HEK293 (cell line): Measurements from ENCODE around the gene DDX20.

ENCODE experiments used
- CTCF ChIA-PET: fragments of 350-600 bp; formaldehyde crosslinking; extraction: SDS; loops from one replicate; lab custom pipeline; 2021; ENCODE audit warnings: antibody characterized with exemption; lab: Yijun Ruan, JAX
- POLR2A ChIA-PET: fragments of 300-600 bp; formaldehyde crosslinking; extraction: SDS; loops from one replicate; lab custom pipeline; 2020; ENCODE audit warnings: antibody characterized with exemption, inconsistent platforms; lab: Yijun Ruan, JAX
- H3K27ac ChIP-seq: fragments of 200-500 bp; sonication (Bioruptor generic); 2 replicates; pipeline ENCODE4 v1.5.1; 2014; ENCODE audit warnings: low read depth, low read length, control low read depth, inconsistent platforms; ENCODE audit errors: extremely low read depth
- H3K36me3 ChIP-seq, 2 experiments: fragments of 200-500 bp in 1 of 2; sonication (Bioruptor generic) in 1 of 2; 1 replicate in 1 of 2; 2 replicates in 1 of 2; pipeline ENCODE4 v1.5.1; 2014 to 2017; ENCODE audit warnings: inconsistent platforms in 2 of 2, low read length in 2 of 2; ENCODE audit not compliant: control insufficient read depth in 2 of 2, insufficient read depth in 1 of 2
- H3K4me1 ChIP-seq: fragments of 200-500 bp; sonication (Bioruptor generic); 2 replicates; pipeline ENCODE4 v1.5.1; 2014; ENCODE audit warnings: mild to moderate bottlenecking, low read length, inconsistent platforms; ENCODE audit not compliant: control insufficient read depth, insufficient read depth
- H3K4me3 ChIP-seq: 2 replicates; pipeline ENCODE4 v1.5.1; 2011; ENCODE audit warnings: low read depth, mild to moderate bottlenecking, control low read depth, low read length, moderate library complexity
- H3K9me3 ChIP-seq: fragments of 200-500 bp; sonication (Bioruptor generic); 2 replicates; pipeline ENCODE4 v1.5.1; 2014; ENCODE audit warnings: low read depth, low read length, inconsistent platforms; ENCODE audit not compliant: control insufficient read depth, insufficient read depth
- ELK4 ChIP-seq: IDR thresholded peaks from 2 replicates; pipeline ENCODE4 v1.6.1; 2011; ENCODE audit warnings: mild to moderate bottlenecking, low read depth, low read length, borderline replicate concordance
- KLF1 ChIP-seq: fragments of 450-650 bp; formaldehyde crosslinking; IDR thresholded peaks from 2 replicates; pipeline ENCODE4 v1.5.1; 2016; ENCODE audit warnings: missing biosample characterization, missing genetic modification characterization
- KLF9 ChIP-seq: fragments of 450-650 bp; formaldehyde crosslinking; IDR thresholded peaks from 2 replicates; pipeline ENCODE4 v1.5.1; 2016; ENCODE audit warnings: missing biosample characterization, missing genetic modification characterization, low read depth
- ZBTB8A ChIP-seq: fragments of 450-650 bp; formaldehyde crosslinking; IDR thresholded peaks from 2 replicates; pipeline ENCODE4 v1.5.1; 2016; ENCODE audit warnings: missing biosample characterization, missing genetic modification characterization
- ZNF133 ChIP-seq: fragments of 450-650 bp; formaldehyde crosslinking; IDR thresholded peaks from 2 replicates; pipeline ENCODE4 v1.5.1; 2016; ENCODE audit warnings: missing biosample characterization, missing genetic modification characterization
- ZNF266 ChIP-seq: fragments of 450-650 bp; formaldehyde crosslinking; IDR thresholded peaks from 2 replicates; pipeline ENCODE4 v1.5.1; 2016; ENCODE audit warnings: missing biosample characterization, missing genetic modification characterization, low read depth
- ZNF324 ChIP-seq: fragments of 450-650 bp; formaldehyde crosslinking; IDR thresholded peaks from 2 replicates; pipeline ENCODE4 v1.5.1; 2016; ENCODE audit warnings: missing biosample characterization, missing genetic modification characterization
- ZNF423 ChIP-seq: fragments of 450-650 bp; formaldehyde crosslinking; IDR thresholded peaks from 2 replicates; pipeline ENCODE4 v1.5.1; 2016; ENCODE audit warnings: missing biosample characterization, missing genetic modification characterization
- ZNF426 ChIP-seq: fragments of 450-650 bp; formaldehyde crosslinking; IDR thresholded peaks from 2 replicates; pipeline ENCODE4 v1.5.1; 2017; ENCODE audit warnings: missing biosample characterization, missing genetic modification characterization, mild to moderate bottlenecking, inconsistent platforms, moderate library complexity
- ZNF658 ChIP-seq: fragments of 450-650 bp; formaldehyde crosslinking; IDR thresholded peaks from 2 replicates; pipeline ENCODE4; 2016; ENCODE audit warnings: missing biosample characterization, missing genetic modification characterization
- ZNF664 ChIP-seq: fragments of 450-650 bp; formaldehyde crosslinking; IDR thresholded peaks from 2 replicates; pipeline ENCODE4 v1.5.1; 2016; ENCODE audit warnings: missing biosample characterization, missing genetic modification characterization
- ZNF707 ChIP-seq: fragments of 450-650 bp; formaldehyde crosslinking; IDR thresholded peaks from 2 replicates; pipeline ENCODE4 v1.5.1; 2016; ENCODE audit warnings: missing biosample characterization, missing genetic modification characterization
- ZNF747 ChIP-seq: fragments of 450-650 bp; formaldehyde crosslinking; IDR thresholded peaks from 2 replicates; pipeline ENCODE4 v1.5.1; 2016; ENCODE audit warnings: missing biosample characterization, missing genetic modification characterization
- TF ChIP-seq, protein P1 (sequence below): fragments of 450-650 bp; formaldehyde crosslinking; IDR thresholded peaks from 2 replicates; pipeline ENCODE4 v1.5.1; 2016; ENCODE audit warnings: missing biosample characterization, missing genetic modification characterization, low read depth
- TF ChIP-seq, protein P2 (sequence below): fragments of 450-650 bp; formaldehyde crosslinking; IDR thresholded peaks from 2 replicates; pipeline ENCODE4 v1.5.1; 2016; ENCODE audit warnings: missing biosample characterization, missing genetic modification characterization
- TF ChIP-seq, protein P3 (sequence below): fragments of 450-650 bp; formaldehyde crosslinking; IDR thresholded peaks from 2 replicates; pipeline ENCODE4 v1.5.1; 2016; ENCODE audit warnings: missing biosample characterization, missing genetic modification characterization
- TF ChIP-seq, protein P4 (sequence below): fragments of 450-650 bp; formaldehyde crosslinking; IDR thresholded peaks from 2 replicates; pipeline ENCODE4 v1.5.1; 2016; ENCODE audit warnings: missing biosample characterization, missing genetic modification characterization
- TF ChIP-seq, protein P5 (sequence below): fragments of 450-650 bp; IDR thresholded peaks from 2 replicates; pipeline ENCODE4 v1.5.1; 2018; ENCODE audit warnings: missing biosample characterization, mild to moderate bottlenecking, missing genetic modification characterization

Gene DDX20

DNA sequence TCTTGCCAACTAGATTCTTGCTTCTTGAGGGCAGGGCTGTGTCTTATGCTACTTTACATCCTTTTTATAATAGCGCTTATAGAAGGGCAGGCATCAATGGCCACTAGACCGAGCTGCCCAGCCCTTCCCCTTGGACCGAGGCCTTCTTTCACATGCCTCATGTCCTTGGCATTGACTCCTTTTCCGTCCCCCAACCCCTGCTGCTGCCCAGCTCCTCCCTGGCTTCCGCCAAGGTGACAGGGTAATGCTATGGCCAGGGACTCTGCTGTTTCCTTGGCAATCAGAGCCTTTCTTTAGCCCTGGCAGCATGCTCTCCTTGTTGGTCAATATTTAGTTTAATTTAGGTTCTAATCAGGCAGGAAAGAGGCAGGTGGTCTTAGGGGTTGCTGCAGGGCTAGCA, 48.2 kb downstream of the DDX20 start:
- TF ChIP-seq ZNF324 (tag by site-specific recombination) (no peak), KLF9 (tag by site-specific recombination) (no peak), ZNF426 (tag by site-specific recombination) (no peak), ZNF133 (tag by site-specific recombination) (no peak), ZNF266 (tag by site-specific recombination) (no peak), ZBTB8A (tag by site-specific recombination) (no peak), ELK4 (no peak), ZNF747 (tag by site-specific recombination) (no peak), ZNF423 (tag by site-specific recombination) (no peak)
- TF ChIP-seq, protein P1, sequence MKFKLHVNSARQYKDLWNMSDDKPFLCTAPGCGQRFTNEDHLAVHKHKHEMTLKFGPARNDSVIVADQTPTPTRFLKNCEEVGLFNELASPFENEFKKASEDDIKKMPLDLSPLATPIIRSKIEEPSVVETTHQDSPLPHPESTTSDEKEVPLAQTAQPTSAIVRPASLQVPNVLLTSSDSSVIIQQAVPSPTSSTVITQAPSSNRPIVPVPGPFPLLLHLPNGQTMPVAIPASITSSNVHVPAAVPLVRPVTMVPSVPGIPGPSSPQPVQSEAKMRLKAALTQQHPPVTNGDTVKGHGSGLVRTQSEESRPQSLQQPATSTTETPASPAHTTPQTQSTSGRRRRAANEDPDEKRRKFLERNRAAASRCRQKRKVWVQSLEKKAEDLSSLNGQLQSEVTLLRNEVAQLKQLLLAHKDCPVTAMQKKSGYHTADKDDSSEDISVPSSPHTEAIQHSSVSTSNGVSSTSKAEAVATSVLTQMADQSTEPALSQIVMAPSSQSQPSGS (tag by site-specific recombination), result no peak

DNA sequence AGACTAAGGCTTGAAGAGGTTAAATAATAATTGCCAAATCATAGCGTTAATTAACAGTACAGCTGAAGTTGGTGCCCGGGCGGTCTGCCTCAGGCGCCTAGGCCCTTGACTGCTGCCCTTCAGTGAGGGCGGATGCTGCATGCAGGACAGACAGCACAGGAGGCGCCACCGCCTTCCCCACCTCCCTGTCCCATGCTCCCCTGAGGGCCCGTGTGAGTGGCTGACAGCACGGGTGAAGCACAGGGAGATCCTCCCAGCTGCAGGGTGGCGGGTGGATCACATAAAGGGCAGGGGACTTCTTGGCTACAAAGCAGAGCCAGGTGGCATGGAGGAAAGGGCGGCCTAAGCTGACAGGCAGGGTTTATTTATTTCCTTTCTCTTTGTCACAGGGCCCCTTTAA, 49.1 kb downstream of the DDX20 start:
- POLR2A ChIA-PET, result no interaction called here
- CTCF ChIA-PET, result interaction anchor here (0.5 to 0.7 kb wide), 2 partner anchors 19 to 21 kb away, joined by 3 to 4 read pairs; no protein-coding TSS in a partner anchor
- no peaks in the 10 kb centered on the region for H3K4me1 ChIP-seq
- no peaks in the 10 kb centered on the region for H3K36me3 ChIP-seq
- H3K27ac ChIP-seq, result no peak overlapping the region
- H3K4me3 ChIP-seq, result no peak overlapping the region
- TF ChIP-seq ZNF664 (tag by site-specific recombination) (no peak), ZNF707 (tag by site-specific recombination) (no peak), ZNF658 (tag by site-specific recombination) (no peak), KLF1 (no peak)
- TF ChIP-seq, protein P2, sequence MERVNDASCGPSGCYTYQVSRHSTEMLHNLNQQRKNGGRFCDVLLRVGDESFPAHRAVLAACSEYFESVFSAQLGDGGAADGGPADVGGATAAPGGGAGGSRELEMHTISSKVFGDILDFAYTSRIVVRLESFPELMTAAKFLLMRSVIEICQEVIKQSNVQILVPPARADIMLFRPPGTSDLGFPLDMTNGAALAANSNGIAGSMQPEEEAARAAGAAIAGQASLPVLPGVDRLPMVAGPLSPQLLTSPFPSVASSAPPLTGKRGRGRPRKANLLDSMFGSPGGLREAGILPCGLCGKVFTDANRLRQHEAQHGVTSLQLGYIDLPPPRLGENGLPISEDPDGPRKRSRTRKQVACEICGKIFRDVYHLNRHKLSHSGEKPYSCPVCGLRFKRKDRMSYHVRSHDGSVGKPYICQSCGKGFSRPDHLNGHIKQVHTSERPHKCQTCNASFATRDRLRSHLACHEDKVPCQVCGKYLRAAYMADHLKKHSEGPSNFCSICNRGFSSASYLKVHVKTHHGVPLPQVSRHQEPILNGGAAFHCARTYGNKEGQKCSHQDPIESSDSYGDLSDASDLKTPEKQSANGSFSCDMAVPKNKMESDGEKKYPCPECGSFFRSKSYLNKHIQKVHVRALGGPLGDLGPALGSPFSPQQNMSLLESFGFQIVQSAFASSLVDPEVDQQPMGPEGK (tag by site-specific recombination), result no peak
- TF ChIP-seq, protein P3, sequence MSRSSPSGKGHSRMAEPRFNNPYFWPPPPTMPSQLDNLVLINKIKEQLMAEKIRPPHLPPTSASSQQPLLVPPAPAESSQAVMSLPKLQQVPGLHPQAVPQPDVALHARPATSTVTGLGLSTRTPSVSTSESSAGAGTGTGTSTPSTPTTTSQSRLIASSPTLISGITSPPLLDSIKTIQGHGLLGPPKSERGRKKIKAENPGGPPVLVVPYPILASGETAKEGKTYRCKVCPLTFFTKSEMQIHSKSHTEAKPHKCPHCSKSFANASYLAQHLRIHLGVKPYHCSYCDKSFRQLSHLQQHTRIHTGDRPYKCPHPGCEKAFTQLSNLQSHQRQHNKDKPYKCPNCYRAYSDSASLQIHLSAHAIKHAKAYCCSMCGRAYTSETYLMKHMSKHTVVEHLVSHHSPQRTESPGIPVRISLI (tag by site-specific recombination), result no peak
- no peaks in the 10 kb centered on the region for H3K9me3 ChIP-seq

More for the DNA sequence above, 48.2 kb downstream of the DDX20 start:
- POLR2A ChIA-PET, result no interaction called here
- no peak overlapping the region for H3K4me3 ChIP-seq
- no peaks in the 10 kb centered on the region for H3K9me3 ChIP-seq
- H3K4me1 ChIP-seq, result no peaks in the 10 kb centered on the region
- H3K36me3 ChIP-seq, result no peaks in the 10 kb centered on the region
- CTCF ChIA-PET, result no interaction called here
- H3K27ac ChIP-seq, result no peak overlapping the region

GRCh38 chr1:111805251-111805650, 49.5 kb downstream of the DDX20 start:
- Histone ChIP-seq H3K9me3 (no peaks in the 10 kb centered on the region), H3K36me3 (no peaks in the 10 kb centered on the region), H3K4me1 (no peaks in the 10 kb centered on the region), H3K27ac (no peak overlapping the region), H3K4me3 (no peak overlapping the region)
- TF ChIP-seq, protein P4, sequence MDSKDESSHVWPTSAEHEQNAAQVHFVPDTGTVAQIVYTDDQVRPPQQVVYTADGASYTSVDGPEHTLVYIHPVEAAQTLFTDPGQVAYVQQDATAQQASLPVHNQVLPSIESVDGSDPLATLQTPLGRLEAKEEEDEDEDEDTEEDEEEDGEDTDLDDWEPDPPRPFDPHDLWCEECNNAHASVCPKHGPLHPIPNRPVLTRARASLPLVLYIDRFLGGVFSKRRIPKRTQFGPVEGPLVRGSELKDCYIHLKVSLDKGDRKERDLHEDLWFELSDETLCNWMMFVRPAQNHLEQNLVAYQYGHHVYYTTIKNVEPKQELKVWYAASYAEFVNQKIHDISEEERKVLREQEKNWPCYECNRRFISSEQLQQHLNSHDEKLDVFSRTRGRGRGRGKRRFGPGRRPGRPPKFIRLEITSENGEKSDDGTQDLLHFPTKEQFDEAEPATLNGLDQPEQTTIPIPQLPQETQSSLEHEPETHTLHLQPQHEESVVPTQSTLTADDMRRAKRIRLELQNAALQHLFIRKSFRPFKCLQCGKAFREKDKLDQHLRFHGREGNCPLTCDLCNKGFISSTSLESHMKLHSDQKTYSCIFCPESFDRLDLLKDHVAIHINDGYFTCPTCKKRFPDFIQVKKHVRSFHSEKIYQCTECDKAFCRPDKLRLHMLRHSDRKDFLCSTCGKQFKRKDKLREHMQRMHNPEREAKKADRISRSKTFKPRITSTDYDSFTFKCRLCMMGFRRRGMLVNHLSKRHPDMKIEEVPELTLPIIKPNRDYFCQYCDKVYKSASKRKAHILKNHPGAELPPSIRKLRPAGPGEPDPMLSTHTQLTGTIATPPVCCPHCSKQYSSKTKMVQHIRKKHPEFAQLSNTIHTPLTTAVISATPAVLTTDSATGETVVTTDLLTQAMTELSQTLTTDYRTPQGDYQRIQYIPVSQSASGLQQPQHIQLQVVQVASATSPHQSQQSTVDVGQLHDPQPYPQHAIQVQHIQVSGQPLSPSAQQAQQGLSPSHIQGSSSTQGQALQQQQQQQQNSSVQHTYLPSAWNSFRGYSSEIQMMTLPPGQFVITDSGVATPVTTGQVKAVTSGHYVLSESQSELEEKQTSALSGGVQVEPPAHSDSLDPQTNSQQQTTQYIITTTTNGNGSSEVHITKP (tag by site-specific recombination), result peak; percentile 47; the same call in 1 of the 2 replicates
- TF ChIP-seq, protein P5, sequence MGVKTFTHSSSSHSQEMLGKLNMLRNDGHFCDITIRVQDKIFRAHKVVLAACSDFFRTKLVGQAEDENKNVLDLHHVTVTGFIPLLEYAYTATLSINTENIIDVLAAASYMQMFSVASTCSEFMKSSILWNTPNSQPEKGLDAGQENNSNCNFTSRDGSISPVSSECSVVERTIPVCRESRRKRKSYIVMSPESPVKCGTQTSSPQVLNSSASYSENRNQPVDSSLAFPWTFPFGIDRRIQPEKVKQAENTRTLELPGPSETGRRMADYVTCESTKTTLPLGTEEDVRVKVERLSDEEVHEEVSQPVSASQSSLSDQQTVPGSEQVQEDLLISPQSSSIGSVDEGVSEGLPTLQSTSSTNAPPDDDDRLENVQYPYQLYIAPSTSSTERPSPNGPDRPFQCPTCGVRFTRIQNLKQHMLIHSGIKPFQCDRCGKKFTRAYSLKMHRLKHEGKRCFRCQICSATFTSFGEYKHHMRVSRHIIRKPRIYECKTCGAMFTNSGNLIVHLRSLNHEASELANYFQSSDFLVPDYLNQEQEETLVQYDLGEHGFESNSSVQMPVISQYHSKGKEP (tag by site-specific recombination), result no peak
- ChIA-PET CTCF (interaction anchor here (0.5 to 0.7 kb wide), 2 partner anchors 19 to 21 kb away, joined by 3 to 4 read pairs; no protein-coding TSS in a partner anchor), POLR2A (no interaction called here)
